ENCODE measurements around the gene ZDHHC9. TPM values are rescaled to one million over a fixed set of nuclear protein-coding genes. Genes with fewer than 3 reads are reported as not detected.

The ZDHHC9 gene
- total RNA-seq, 1 experiment from 2014 or later, result 17.1 TPM

- no peak for DNase-seq (ENCODE audit: low spot score)
- Histone ChIP-seq H3K9me3 (ENCODE audit: low read depth, low read length, poor library complexity, severe bottlenecking) (no peaks in the 10 kb centered on the region), H3K27me3 (replicated peaks; ENCODE audit: insufficient read depth, low read depth, low read length, poor library complexity) (no peaks in the 10 kb centered on the region), H3K4me1 (ENCODE audit: insufficient read depth, low read length, poor library complexity, severe bottlenecking) (no peaks in the 10 kb centered on the region), H3K27ac (ENCODE audit: low read depth, low read length, poor library complexity, severe bottlenecking) (no peak overlapping the region), H3K4me3 (ENCODE audit: low read depth, low read length, poor library complexity, severe bottlenecking) (no peak overlapping the region), H3K36me3 (ENCODE audit: insufficient read depth, low read length, poor library complexity, severe bottlenecking) (no peaks in the 10 kb centered on the region)
- POLR2A ChIA-PET (ENCODE audit: low non-redundant PET), result no interaction called here
- intact Hi-C loops (cut with micrococcal nuclease; ENCODE audit: unreplicated experiment), result no loop called here
- BruUV-seq (replicated peaks), result no TSS peak
- no peak for TF ChIP-seq CTCF (conservative IDR thresholded peaks at IDR 0.05; ENCODE audit: low read depth, low read length)
- CTCF ChIA-PET, result no interaction called here
Measured at GRCh38 chrX:129780441-129781105, 63.1 kb downstream of the ZDHHC9 start.

GRCh38 chrX:129779747-129780146, 63.9 kb downstream of the ZDHHC9 start, which contains the start of gene SASH3:
TSS of gene SASH3 (plus strand) at chrX:129779949. CDS start at chrX:129780098, 149 bp downstream.
- POLR2A ChIA-PET (ENCODE audit: low non-redundant PET), result no interaction called here
- intact Hi-C loops (cut with micrococcal nuclease; ENCODE audit: unreplicated experiment), result no loop called here
- CTCF ChIA-PET, result no interaction called here

GRCh38 chrX:129779086-129779672, 64.5 kb downstream of the ZDHHC9 start:
- ChIA-PET POLR2A (ENCODE audit: low non-redundant PET) (interaction anchor here (0.6 kb wide), 1 partner anchor 65 kb away, joined by 3 read pairs; the partner anchor contains the start of gene ZDHHC9), CTCF (no interaction called here)
- intact Hi-C loops (cut with micrococcal nuclease; ENCODE audit: unreplicated experiment), result no loop called here
- Histone ChIP-seq H3K4me3 (ENCODE audit: low read depth, low read length, poor library complexity, severe bottlenecking) (no peak overlapping the region), H3K36me3 (ENCODE audit: insufficient read depth, low read length, poor library complexity, severe bottlenecking) (no peaks in the 10 kb centered on the region), H3K27me3 (replicated peaks; ENCODE audit: insufficient read depth, low read depth, low read length, poor library complexity) (no peaks in the 10 kb centered on the region), H3K27ac (ENCODE audit: low read depth, low read length, poor library complexity, severe bottlenecking) (no peak overlapping the region), H3K9me3 (ENCODE audit: low read depth, low read length, poor library complexity, severe bottlenecking) (no peaks in the 10 kb centered on the region), H3K4me1 (ENCODE audit: insufficient read depth, low read length, poor library complexity, severe bottlenecking) (no peaks in the 10 kb centered on the region)
- BruUV-seq (replicated peaks), result no TSS peak
- TF ChIP-seq CTCF (conservative IDR thresholded peaks at IDR 0.05; ENCODE audit: low read depth, low read length) (no peak), EZH2 (IDR thresholded peaks at IDR 0.05; ENCODE audit: borderline replicate concordance, low read depth, low read length, poor library complexity, severe bottlenecking) (no peak)
- DNase-seq (ENCODE audit: low spot score), result no peak

More at GRCh38 chrX:129779747-129780146, 63.9 kb downstream of the ZDHHC9 start, which contains the start of gene SASH3:
- Histone ChIP-seq H3K27me3 (replicated peaks; ENCODE audit: insufficient read depth, low read depth, low read length, poor library complexity) (no peaks in the 10 kb centered on the region), H3K4me3 (ENCODE audit: low read depth, low read length, poor library complexity, severe bottlenecking) (no peak within 1 kb of the TSS), H3K36me3 (ENCODE audit: insufficient read depth, low read length, poor library complexity, severe bottlenecking) (no peaks in the 10 kb centered on the region), H3K4me1 (ENCODE audit: insufficient read depth, low read length, poor library complexity, severe bottlenecking) (no peaks in the 10 kb centered on the region), H3K9me3 (ENCODE audit: low read depth, low read length, poor library complexity, severe bottlenecking) (no peaks in the 10 kb centered on the region), H3K27ac (ENCODE audit: low read depth, low read length, poor library complexity, severe bottlenecking) (no peak within 1 kb of the TSS)
- no TSS peak for BruUV-seq (replicated peaks)
- TF ChIP-seq CTCF (conservative IDR thresholded peaks at IDR 0.05; ENCODE audit: low read depth, low read length), result no peak
- TF ChIP-seq EZH2 (IDR thresholded peaks at IDR 0.05; ENCODE audit: borderline replicate concordance, low read depth, low read length, poor library complexity, severe bottlenecking), result no peak
- no peak for DNase-seq (ENCODE audit: low spot score)
